Measurements from ENCODE around the gene BIVM. TPM values are rescaled to one million over a fixed set of nuclear protein-coding genes. Genes with fewer than 3 reads are reported as not detected.
"Not testable (repeated sequence)": the region's sequence is repeated elsewhere in the genome, so short reads cannot be mapped to it uniquely, and the experiment has no call there.

The BIVM gene
- total RNA-seq, 2 donors from 2014 or later = 15.3 to 16.8 TPM

GRCh38 chr13:102779436-102780159 is 19.3 kb upstream of the BIVM start:
- intact Hi-C loops (cut with DNase I) = no loop called here
- DNase-seq (ENCODE audit: low spot score) = no peak

GRCh38 chr13:102780656-102781055 is 18.3 kb upstream of the BIVM start:
- DNase-seq (ENCODE audit: low spot score); intact Hi-C loops (cut with DNase I): not testable (repeated sequence)

GRCh38 chr13:102781591-102781990 is 17.3 kb upstream of the BIVM start:
- intact Hi-C loops (cut with DNase I) = no loop called here
- DNase-seq (ENCODE audit: low spot score) = no peak

GRCh38 chr13:102784483-102784882 is 14.4 kb upstream of the BIVM start:
- intact Hi-C loops (cut with DNase I) = no loop called here
- no peak for DNase-seq (ENCODE audit: low spot score)

- intact Hi-C loops (cut with DNase I) = no loop called here
- no peak for DNase-seq (ENCODE audit: low spot score)
These were observed 10.2 kb upstream of the BIVM start for GRCh38 chr13:102788683-102789082.

- intact Hi-C loops (cut with DNase I) = no loop called here
- DNase-seq (ENCODE audit: low spot score) = no peak
These were observed 6.5 kb upstream of the BIVM start for GRCh38 chr13:102792396-102792795.

GRCh38 chr13:102793611-102794355 is 5.1 kb upstream of the BIVM start:
- no peak for DNase-seq (ENCODE audit: low spot score)
- intact Hi-C loops (cut with DNase I) = no loop called here

GRCh38 chr13:102799426-102800144 is 666 bp downstream of the BIVM start:
- intact Hi-C loops (cut with DNase I) = loop anchor here in 1 of 2 donors (5.0 kb wide), 1 partner anchor 48 kb away; the partner anchor contains the start of gene ERCC5

GRCh38 chr13:102800145-102801041 is 1.5 kb downstream of the BIVM start:
- intact Hi-C loops (cut with DNase I) = no loop called here
- peak; percentile 94 for DNase-seq (ENCODE audit: low spot score)

More at GRCh38 chr13:102799426-102800144, 666 bp downstream of the BIVM start:
- peak; percentile 84 for DNase-seq (ENCODE audit: low spot score)

- intact Hi-C loops (cut with DNase I) = no loop called here
- no peak for DNase-seq (ENCODE audit: low spot score)
These were observed 6.8 kb downstream of the BIVM start for GRCh38 chr13:102805680-102806079.

- no peak for DNase-seq (ENCODE audit: low spot score)
- intact Hi-C loops (cut with DNase I) = no loop called here
These were observed 8.8 kb downstream of the BIVM start for GRCh38 chr13:102807699-102808098.

GRCh38 chr13:102812611-102813287 is 13.8 kb downstream of the BIVM start:
- DNase-seq (ENCODE audit: low spot score) = no peak
- intact Hi-C loops (cut with DNase I) = no loop called here

GRCh38 chr13:102814025-102814607 is 15.2 kb downstream of the BIVM start:
- intact Hi-C loops (cut with DNase I) = loop anchor here in 1 of 2 donors (1.0 kb wide), 1 partner anchor 20 kb away; no protein-coding TSS in a partner anchor

GRCh38 chr13:102814793-102815192 is 15.9 kb downstream of the BIVM start:
- intact Hi-C loops (cut with DNase I) = loop anchor here in 1 of 2 donors (1.0 kb wide), 1 partner anchor 20 kb away; no protein-coding TSS in a partner anchor
- no peak for DNase-seq (ENCODE audit: low spot score)

More at GRCh38 chr13:102814025-102814607, 15.2 kb downstream of the BIVM start:
- DNase-seq (ENCODE audit: low spot score) = no peak

- intact Hi-C loops (cut with DNase I) = no loop called here
- no peak for DNase-seq (ENCODE audit: low spot score)
These were observed 16.9 kb downstream of the BIVM start for GRCh38 chr13:102815788-102816187.

GRCh38 chr13:102816708-102817107 is 17.8 kb downstream of the BIVM start:
- no peak for DNase-seq (ENCODE audit: low spot score)
- intact Hi-C loops (cut with DNase I) = no loop called here

GRCh38 chr13:102817241-102817640 is 18.3 kb downstream of the BIVM start:
- intact Hi-C loops (cut with DNase I) = no loop called here
- no peak for DNase-seq (ENCODE audit: low spot score)

GRCh38 chr13:102817907-102818306 is 19.0 kb downstream of the BIVM start:
- intact Hi-C loops (cut with DNase I) = no loop called here
- no peak for DNase-seq (ENCODE audit: low spot score)

Measured in posterior vena cava (tissue), 2 donors.